T follicular helper cell (primary cell): ENCODE data around the gene ZNF646.

Source experiments
- DNase-seq: peaks from one replicate; pipeline ENCODE4 v3.0.0-alpha.2; 2020; ENCODE audit warnings: low read depth

ZNF646 gene

GRCh38 chr16:31130899-31131298 lies 56.7 kb downstream of the ZNF646 start:
- no peak for DNase-seq

- no peak for DNase-seq
Measured at GRCh38 chr16:31131416-31131815, 57.2 kb downstream of the ZNF646 start.

GRCh38 chr16:31131841-31132271 lies 57.6 kb downstream of the ZNF646 start:
- DNase-seq, result no peak

GRCh38 chr16:31132303-31132979 lies 58.2 kb downstream of the ZNF646 start:
- DNase-seq, result no peak

- DNase-seq, result no peak
Measured at GRCh38 chr16:31133046-31133501, 58.9 kb downstream of the ZNF646 start.
